Activated CD4-positive, alpha-beta memory T cell treated with anti-CD3 and anti-CD28 coated beads for 36 hours (primary cell): ENCODE measurements around the gene NEK7. TPM values are rescaled to one million over a fixed set of nuclear protein-coding genes. Genes with fewer than 3 reads are reported as not detected.

Source experiments
- CTCF ChIA-PET: fragments of 350-600 bp; sonication (Branson Sonifier 250); formaldehyde crosslinking; loops from one replicate; lab custom pipeline; 2021; ENCODE audit warnings: antibody characterized with exemption, inconsistent platforms; lab: Charles Lee
- POLR2A ChIA-PET: fragments of 350-600 bp; sonication (Branson Sonifier 250); formaldehyde crosslinking; loops from one replicate; lab custom pipeline; 2021; ENCODE audit warnings: antibody characterized with exemption; lab: Charles Lee
- DNase-seq: peaks from one replicate; pipeline ENCODE4 v3.0.0-alpha.2; 2020
- H3K27ac Mint-ChIP-seq: one replicate; pipeline ENCODE4 v1.8.0; 2021; ENCODE audit warnings: mixed read lengths
- H3K27me3 Mint-ChIP-seq: one replicate; pipeline ENCODE4 v1.8.0; 2021; ENCODE audit warnings: mixed read lengths
- H3K36me3 Mint-ChIP-seq: one replicate; pipeline ENCODE4 v1.8.0; 2021; ENCODE audit warnings: mixed read lengths
- H3K4me1 Mint-ChIP-seq: one replicate; pipeline ENCODE4 v1.8.0; 2021; ENCODE audit warnings: low read depth, mixed read lengths
- H3K4me3 Mint-ChIP-seq: one replicate; pipeline ENCODE4 v1.8.0; 2021; ENCODE audit warnings: mild to moderate bottlenecking, mixed read lengths
- H3K9me3 Mint-ChIP-seq: one replicate; pipeline ENCODE4 v1.8.0; 2021; ENCODE audit warnings: mixed read lengths
- intact Hi-C: fragments of 100-400 bp; cut with micrococcal nuclease; formaldehyde crosslinking; loops from one replicate; pipeline ENCODE4 v1.15.1; 2023
- total RNA-seq, 2 experiments: library from RNA; stranded (reverse); gene quantifications; one replicate each; pipeline ENCODE4 v1.2.3, GENCODE V29; 2021

The NEK7 gene
- total RNA-seq, 2 experiments from 2014 or later: 61.6 to 62.0 TPM

GRCh38 chr1:198276241-198276640, 119.4 kb downstream of the NEK7 start:
- H3K27ac Mint-ChIP-seq: no peak overlapping the region
- POLR2A ChIA-PET: no interaction called here
- no peaks in the 10 kb centered on the region for H3K27me3 Mint-ChIP-seq
- intact Hi-C loops: loop anchor here (5.0 kb wide), 1 partner anchor 189 kb away; no protein-coding TSS in a partner anchor
- peaks cover 11% of the 10 kb centered on the region for H3K4me1 Mint-ChIP-seq
- no peaks in the 10 kb centered on the region for H3K9me3 Mint-ChIP-seq
- H3K36me3 Mint-ChIP-seq: no peaks in the 10 kb centered on the region
- H3K4me3 Mint-ChIP-seq: no peak overlapping the region
- no peak for DNase-seq
- CTCF ChIA-PET: no interaction called here

GRCh38 chr1:198278943-198279342, 122.1 kb downstream of the NEK7 start:
- DNase-seq: no peak
- Mint-ChIP-seq H3K27me3 (no peaks in the 10 kb centered on the region), H3K27ac (no peak overlapping the region), H3K4me1 (peaks cover 4% of the 10 kb centered on the region), H3K9me3 (no peaks in the 10 kb centered on the region), H3K4me3 (no peak overlapping the region), H3K36me3 (peaks cover 2% of the 10 kb centered on the region)
- POLR2A ChIA-PET: no interaction called here
- CTCF ChIA-PET: no interaction called here
- intact Hi-C loops: loop anchor here (5.0 kb wide), 1 partner anchor 192 kb away; no protein-coding TSS in a partner anchor

GRCh38 chr1:198280080-198280479, 123.3 kb downstream of the NEK7 start:
- ChIA-PET CTCF (no interaction called here), POLR2A (no interaction called here)
- intact Hi-C loops: no loop called here
- Mint-ChIP-seq H3K36me3 (peaks cover 5% of the 10 kb centered on the region), H3K4me3 (no peak overlapping the region), H3K4me1 (peaks cover 2% of the 10 kb centered on the region), H3K27ac (no peak overlapping the region), H3K9me3 (no peaks in the 10 kb centered on the region), H3K27me3 (no peaks in the 10 kb centered on the region)
- DNase-seq: no peak

GRCh38 chr1:198281911-198282310, 125.1 kb downstream of the NEK7 start:
- ChIA-PET POLR2A (no interaction called here), CTCF (no interaction called here)
- no peaks in the 10 kb centered on the region for H3K9me3 Mint-ChIP-seq
- no peak overlapping the region for H3K4me3 Mint-ChIP-seq
- DNase-seq: no peak
- intact Hi-C loops: no loop called here
- peaks cover 6% of the 10 kb centered on the region for H3K36me3 Mint-ChIP-seq
- no peak overlapping the region for H3K27ac Mint-ChIP-seq
- no peaks in the 10 kb centered on the region for H3K27me3 Mint-ChIP-seq
- H3K4me1 Mint-ChIP-seq: peaks cover 2% of the 10 kb centered on the region

GRCh38 chr1:198283222-198283621, 126.4 kb downstream of the NEK7 start:
- Mint-ChIP-seq H3K27ac (no peak overlapping the region), H3K9me3 (no peaks in the 10 kb centered on the region), H3K4me1 (peaks cover 2% of the 10 kb centered on the region), H3K27me3 (no peaks in the 10 kb centered on the region), H3K36me3 (peaks cover 6% of the 10 kb centered on the region), H3K4me3 (no peak overlapping the region)
- POLR2A ChIA-PET: no interaction called here
- DNase-seq: no peak
- CTCF ChIA-PET: no interaction called here
- intact Hi-C loops: no loop called here

- CTCF ChIA-PET: no interaction called here
- no peak for DNase-seq
- intact Hi-C loops: no loop called here
- Mint-ChIP-seq H3K36me3 (peaks cover 8% of the 10 kb centered on the region), H3K27me3 (no peaks in the 10 kb centered on the region), H3K27ac (no peak overlapping the region), H3K4me3 (no peak overlapping the region), H3K9me3 (no peaks in the 10 kb centered on the region), H3K4me1 (peaks cover 6% of the 10 kb centered on the region)
- POLR2A ChIA-PET: interaction anchor here (0.6 kb wide), 1 partner anchor 713 kb away, joined by 3 read pairs; no protein-coding TSS in a partner anchor
Measured at GRCh38 chr1:198287916-198288315, 131.1 kb downstream of the NEK7 start.

GRCh38 chr1:198290089-198290683, 133.4 kb downstream of the NEK7 start:
- no peaks in the 10 kb centered on the region for H3K27me3 Mint-ChIP-seq
- POLR2A ChIA-PET: no interaction called here
- H3K36me3 Mint-ChIP-seq: peaks cover 6% of the 10 kb centered on the region

GRCh38 chr1:198291036-198291435, 134.2 kb downstream of the NEK7 start:
- no peak for DNase-seq
- Mint-ChIP-seq H3K36me3 (peaks cover 9% of the 10 kb centered on the region), H3K27ac (no peak overlapping the region), H3K4me1 (peaks cover 4% of the 10 kb centered on the region), H3K4me3 (no peak overlapping the region), H3K27me3 (no peaks in the 10 kb centered on the region), H3K9me3 (no peaks in the 10 kb centered on the region)
- intact Hi-C loops: no loop called here
- ChIA-PET POLR2A (no interaction called here), CTCF (no interaction called here)

More at GRCh38 chr1:198290089-198290683, 133.4 kb downstream of the NEK7 start:
- intact Hi-C loops: no loop called here
- Mint-ChIP-seq H3K27ac (no peak overlapping the region), H3K9me3 (no peaks in the 10 kb centered on the region), H3K4me1 (peaks cover 4% of the 10 kb centered on the region), H3K4me3 (no peak overlapping the region)
- DNase-seq: no peak
- CTCF ChIA-PET: interaction anchor here (0.8 to 1.5 kb wide), 2 partner anchors 134 to 176 kb away, joined by 3 to 4 read pairs; no protein-coding TSS in a partner anchor

- CTCF ChIA-PET: no interaction called here
Measured at GRCh38 chr1:198291924-198292323, 135.1 kb downstream of the NEK7 start.

GRCh38 chr1:198295225-198295624, 138.4 kb downstream of the NEK7 start:
- peaks cover 4% of the 10 kb centered on the region for H3K4me1 Mint-ChIP-seq
- H3K9me3 Mint-ChIP-seq: no peaks in the 10 kb centered on the region
- no peak overlapping the region for H3K4me3 Mint-ChIP-seq
- intact Hi-C loops: no loop called here
- POLR2A ChIA-PET: no interaction called here
- no peak for DNase-seq
- H3K27me3 Mint-ChIP-seq: no peaks in the 10 kb centered on the region
- H3K36me3 Mint-ChIP-seq: peaks cover 17% of the 10 kb centered on the region
- no peak overlapping the region for H3K27ac Mint-ChIP-seq
- CTCF ChIA-PET: interaction anchor here (0.6 kb wide), 1 partner anchor 24 kb away, joined by 5 read pairs; no protein-coding TSS in a partner anchor

More at GRCh38 chr1:198291924-198292323, 135.1 kb downstream of the NEK7 start:
- H3K4me1 Mint-ChIP-seq: peaks cover 4% of the 10 kb centered on the region
- H3K27me3 Mint-ChIP-seq: no peaks in the 10 kb centered on the region
- H3K27ac Mint-ChIP-seq: no peak overlapping the region
- H3K9me3 Mint-ChIP-seq: no peaks in the 10 kb centered on the region
- no peak for DNase-seq
- POLR2A ChIA-PET: no interaction called here
- H3K4me3 Mint-ChIP-seq: no peak overlapping the region
- H3K36me3 Mint-ChIP-seq: peaks cover 9% of the 10 kb centered on the region
- intact Hi-C loops: no loop called here

GRCh38 chr1:198295971-198296370, 139.2 kb downstream of the NEK7 start:
- H3K27me3 Mint-ChIP-seq: no peaks in the 10 kb centered on the region
- intact Hi-C loops: no loop called here
- peaks cover 2% of the 10 kb centered on the region for H3K4me1 Mint-ChIP-seq
- no peak overlapping the region for H3K4me3 Mint-ChIP-seq
- DNase-seq: no peak
- H3K36me3 Mint-ChIP-seq: peaks cover 22% of the 10 kb centered on the region
- POLR2A ChIA-PET: no interaction called here
- H3K9me3 Mint-ChIP-seq: no peaks in the 10 kb centered on the region
- CTCF ChIA-PET: no interaction called here
- no peak overlapping the region for H3K27ac Mint-ChIP-seq

GRCh38 chr1:198297281-198297680, 140.5 kb downstream of the NEK7 start:
- CTCF ChIA-PET: no interaction called here
- no peak overlapping the region for H3K4me3 Mint-ChIP-seq
- H3K27ac Mint-ChIP-seq: no peak overlapping the region
- no peaks in the 10 kb centered on the region for H3K4me1 Mint-ChIP-seq
- no peaks in the 10 kb centered on the region for H3K9me3 Mint-ChIP-seq
- intact Hi-C loops: no loop called here
- POLR2A ChIA-PET: no interaction called here
- no peaks in the 10 kb centered on the region for H3K27me3 Mint-ChIP-seq
- peaks cover 19% of the 10 kb centered on the region for H3K36me3 Mint-ChIP-seq
- DNase-seq: no peak

- H3K4me3 Mint-ChIP-seq: no peak overlapping the region
- no peak overlapping the region for H3K27ac Mint-ChIP-seq
- no peaks in the 10 kb centered on the region for H3K4me1 Mint-ChIP-seq
- intact Hi-C loops: no loop called here
- peaks cover 18% of the 10 kb centered on the region for H3K36me3 Mint-ChIP-seq
- ChIA-PET POLR2A (no interaction called here), CTCF (interaction anchor here (1.9 kb wide), 1 partner anchor 13 kb away, joined by 4 read pairs; no protein-coding TSS in a partner anchor)
- no peak for DNase-seq
- H3K9me3 Mint-ChIP-seq: no peaks in the 10 kb centered on the region
- H3K27me3 Mint-ChIP-seq: no peaks in the 10 kb centered on the region
Measured at GRCh38 chr1:198298640-198299039, 141.8 kb downstream of the NEK7 start.
